Natural killer cell (primary cell): ENCODE data around the gene C1QTNF9. TPM values are rescaled to one million over a fixed set of nuclear protein-coding genes. Genes with fewer than 3 reads are reported as not detected.
A peak's percentile ranks its signal among the peaks of the same experiment; 100 is the strongest.

ENCODE experiments used
- ATAC-seq, 3 donors: fragments of 150-1000 bp in 2 of 3; fragments of 200-7000 bp in 1 of 3; cut with Tn5 transposase; 1 replicate in 1 of 3; 2 replicates in 2 of 3; pipeline ENCODE4 v1.10.0; 2021; ENCODE audit warnings: mild to moderate bottlenecking in 2 of 3, moderate library complexity in 2 of 3
- DNase-seq, 2 donors: peaks; one replicate each; pipeline versions ENCODE4 v3.0.0 to v3.0.0-alpha.2; 2013 to 2021; ENCODE audit warnings: mixed read lengths in 1 of 2
- H3K27ac ChIP-seq: one replicate; pipeline ENCODE4 v1.5.1; 2013; ENCODE audit warnings: mild to moderate bottlenecking, low read length
- H3K27me3 ChIP-seq: one replicate; pipeline ENCODE4 v1.6.1; 2013; ENCODE audit warnings: low read length; ENCODE audit not compliant: control insufficient read depth, insufficient read depth
- H3K36me3 ChIP-seq: one replicate; pipeline ENCODE4 v1.6.1; 2013; ENCODE audit warnings: low read length; ENCODE audit not compliant: control insufficient read depth, insufficient read depth
- H3K4me1 ChIP-seq: one replicate; pipeline ENCODE4 v1.6.1; 2013; ENCODE audit warnings: low read length; ENCODE audit not compliant: control insufficient read depth, insufficient read depth
- H3K4me3 ChIP-seq: one replicate; pipeline ENCODE4 v1.5.1; 2013; ENCODE audit warnings: low read length
- H3K9me3 ChIP-seq: one replicate; pipeline ENCODE4 v1.6.1; 2013; ENCODE audit warnings: low read length; ENCODE audit not compliant: control insufficient read depth, insufficient read depth
- H3K27ac Mint-ChIP-seq, 2 donors: one replicate each; pipeline ENCODE4 v1.8.0; 2022; ENCODE audit warnings: mild to moderate bottlenecking in 2 of 2, mixed read lengths in 2 of 2, moderate library complexity in 1 of 2
- H3K27me3 Mint-ChIP-seq, 2 donors: one replicate each; pipeline ENCODE4 v1.8.0; 2022; ENCODE audit warnings: low read depth in 2 of 2, mixed read lengths in 2 of 2
- H3K36me3 Mint-ChIP-seq: one replicate; pipeline ENCODE4 v1.8.0; 2022; ENCODE audit warnings: mixed read lengths
- H3K4me1 Mint-ChIP-seq, 2 donors: one replicate each; pipeline ENCODE4 v1.8.0; 2022; ENCODE audit warnings: mixed read lengths in 2 of 2
- H3K4me3 Mint-ChIP-seq: one replicate; pipeline ENCODE4 v1.8.0; 2022; ENCODE audit warnings: mild to moderate bottlenecking, moderate library complexity, mixed read lengths
- H3K9me3 Mint-ChIP-seq, 2 donors: one replicate each; pipeline ENCODE4 v1.8.0; 2022; ENCODE audit warnings: mixed read lengths in 2 of 2
- CTCF ChIP-seq: fragments of 200-600 bp; IDR thresholded peaks from one replicate; pipeline ENCODE4 v1.8.0; 2022; ENCODE audit warnings: antibody characterized with exemption
- WGBS: methylation state at CpG from one replicate; pipeline ENCODE4 v1.1.7; 2013; ENCODE audit warnings: missing lambda C conversion rate; ENCODE audit not compliant: insufficient coverage; 5-methylcytosine and 5-hydroxymethylcytosine counted together
- intact Hi-C: fragments of 100-400 bp; cut with micrococcal nuclease; formaldehyde crosslinking; loops from one replicate; pipeline ENCODE4 v1.14.2; 2022
- total RNA-seq, 4 donors: library from RNA; stranded (reverse); fragments of 120-200 nt in 1 of 4; gene quantifications; one replicate each; pipeline versions ENCODE4 v1.2.3 to v1.2.4, GENCODE V29; 2013 to 2022

Gene C1QTNF9
- total RNA-seq, 3 donors from 2014 or later (not counting 1 experiment from before 2014, with no cell fraction given) = 0.25 TPM; not detected in 2

- Histone ChIP-seq H3K4me1 (no peaks in the 10 kb centered on the region), H3K9me3 (no peaks in the 10 kb centered on the region), H3K36me3 (peaks cover 97% of the 10 kb centered on the region), H3K27ac (no peak overlapping the region), H3K27me3 (no peaks in the 10 kb centered on the region), H3K4me3 (no peak overlapping the region)
- peaks cover 25 to 42% of the 10 kb centered on the region in 2 donors for H3K4me1 Mint-ChIP-seq
- H3K27ac Mint-ChIP-seq = peak overlapping the region; percentile 57 to 71
- H3K9me3 Mint-ChIP-seq = no peaks in the 10 kb centered on the region
- H3K27me3 Mint-ChIP-seq = no peaks in the 10 kb centered on the region
- peaks cover 15% of the 10 kb centered on the region for H3K36me3 Mint-ChIP-seq
- 96% methylated on average over 16 of the region's 16 CpGs for WGBS
- H3K4me3 Mint-ChIP-seq = no peak overlapping the region
- peak in 1 of 3 donors; percentile 11 for ATAC-seq
- DNase-seq = no peak
- TF ChIP-seq CTCF = no peak
- intact Hi-C loops = no loop called here
These were observed 9.8 kb upstream of the C1QTNF9 start for GRCh38 chr13:24299488-24300114.

GRCh38 chr13:24301434-24301833 is 7.9 kb upstream of the C1QTNF9 start:
- H3K4me1 Mint-ChIP-seq = peaks cover 34 to 43% of the 10 kb centered on the region in 2 donors
- Histone ChIP-seq H3K4me3 (no peak overlapping the region), H3K9me3 (no peaks in the 10 kb centered on the region), H3K4me1 (no peaks in the 10 kb centered on the region), H3K27me3 (no peaks in the 10 kb centered on the region), H3K27ac (no peak overlapping the region), H3K36me3 (peaks cover 93% of the 10 kb centered on the region)
- peaks cover 15% of the 10 kb centered on the region for H3K36me3 Mint-ChIP-seq
- H3K9me3 Mint-ChIP-seq = no peaks in the 10 kb centered on the region
- DNase-seq = no peak
- no peak for ATAC-seq
- TF ChIP-seq CTCF = no peak
- no peak overlapping the region for H3K4me3 Mint-ChIP-seq
- intact Hi-C loops = no loop called here
- H3K27me3 Mint-ChIP-seq = no peaks in the 10 kb centered on the region
- peak overlapping the region; percentile 57 to 71 for H3K27ac Mint-ChIP-seq
- WGBS = 87% methylated on average over 11 of the region's 12 CpGs

GRCh38 chr13:24301911-24302310 is 7.5 kb upstream of the C1QTNF9 start:
- DNase-seq = no peak
- no peak overlapping the region for H3K27ac ChIP-seq
- H3K36me3 ChIP-seq = peaks cover 91% of the 10 kb centered on the region
- Mint-ChIP-seq H3K36me3 (peaks cover 13% of the 10 kb centered on the region), H3K9me3 (no peaks in the 10 kb centered on the region), H3K27ac (peak overlapping the region; percentile 57 to 71), H3K4me3 (no peak overlapping the region), H3K4me1 (peaks cover 34 to 43% of the 10 kb centered on the region in 2 donors), H3K27me3 (no peaks in the 10 kb centered on the region)
- no peak for ATAC-seq
- no peak overlapping the region for H3K4me3 ChIP-seq
- no peaks in the 10 kb centered on the region for H3K27me3 ChIP-seq
- H3K9me3 ChIP-seq = no peaks in the 10 kb centered on the region
- WGBS = 91% methylated on average over 7 of the region's 7 CpGs
- intact Hi-C loops = no loop called here
- no peaks in the 10 kb centered on the region for H3K4me1 ChIP-seq
- TF ChIP-seq CTCF = no peak

- H3K27ac ChIP-seq = no peak overlapping the region
- H3K36me3 Mint-ChIP-seq = peaks cover 13% of the 10 kb centered on the region
These were observed 4.8 kb upstream of the C1QTNF9 start for GRCh38 chr13:24304620-24305019.

More at GRCh38 chr13:24304620-24305019, 4.8 kb upstream of the C1QTNF9 start:
- Histone ChIP-seq H3K9me3 (no peaks in the 10 kb centered on the region), H3K4me3 (no peak overlapping the region), H3K4me1 (no peaks in the 10 kb centered on the region), H3K36me3 (peaks cover 68% of the 10 kb centered on the region), H3K27me3 (no peaks in the 10 kb centered on the region)
- TF ChIP-seq CTCF = no peak
- intact Hi-C loops = no loop called here
- H3K4me1 Mint-ChIP-seq = peaks cover 19 to 25% of the 10 kb centered on the region in 2 donors
- H3K27me3 Mint-ChIP-seq = no peaks in the 10 kb centered on the region
- 95% methylated on average over 5 of the region's 5 CpGs for WGBS
- no peak overlapping the region for H3K4me3 Mint-ChIP-seq
- H3K9me3 Mint-ChIP-seq = no peaks in the 10 kb centered on the region
- ATAC-seq (no peak), DNase-seq (no peak)
- peak overlapping the region in 1 of 2 donors; percentile 33 for H3K27ac Mint-ChIP-seq
